ENCODE data around the gene KCNIP3. TPM values are rescaled to one million over a fixed set of nuclear protein-coding genes. Genes with fewer than 3 reads are reported as not detected.

The KCNIP3 gene
- total and polyA plus RNA-seq, 4 donors: 0.26 to 1.1 (median 0.62) TPM

- Histone ChIP-seq H3K4me1 (ENCODE audit: control insufficient read depth in 4 of 4, insufficient read depth in 4 of 4, low read length in 3 of 4) (no peaks in the 10 kb centered on the region), H3K9me3 (ENCODE audit: control insufficient read depth in 4 of 4, low read length in 3 of 4) (no peaks in the 10 kb centered on the region), H3K4me3 (ENCODE audit: low read depth in 1 of 3, low read length in 3 of 3) (no peak overlapping the region), H3K9ac (ENCODE audit: low read depth in 1 of 2, low read length in 2 of 2) (no peak overlapping the region), H3K36me3 (ENCODE audit: control insufficient read depth in 4 of 4, insufficient read depth in 3 of 4, low read depth in 1 of 4, low read length in 3 of 4) (no peaks in the 10 kb centered on the region), H3K27me3 (ENCODE audit: control insufficient read depth in 4 of 4, insufficient read depth in 4 of 4, low read length in 3 of 4) (no peaks in the 10 kb centered on the region), H3K27ac (ENCODE audit: low read depth in 1 of 2, low read length in 2 of 2) (no peak overlapping the region)
- no peak for DNase-seq (ENCODE audit: low spot score)
- WGBS: 64% methylated on average over 11 of the region's 11 CpGs
- TF ChIP-seq GABPA (IDR thresholded peaks at IDR 0.05 in 1 of 2, conservative IDR thresholded peaks at IDR 0.05 in 1 of 2): no peak
- TF ChIP-seq MAX (IDR thresholded peaks at IDR 0.05): no peak
- TF ChIP-seq HNF4G (IDR thresholded peaks at IDR 0.05): no peak
- peak in 1 of 2 donors; percentile 32 for TF ChIP-seq RXRA (IDR thresholded peaks at IDR 0.05)
- TF ChIP-seq REST (IDR thresholded peaks at IDR 0.05): no peak
- no peak for TF ChIP-seq NR2F2 (IDR thresholded peaks at IDR 0.05)
- no peak for TF ChIP-seq ATF3 (IDR thresholded peaks at IDR 0.05)
- TF ChIP-seq JUND (IDR thresholded peaks at IDR 0.05): no peak
Observed at GRCh38 chr2:95277246-95277906, 19.8 kb upstream of the KCNIP3 start.

- TF ChIP-seq RXRA (IDR thresholded peaks at IDR 0.05) (no peak), NR2F2 (IDR thresholded peaks at IDR 0.05) (no peak), GABPA (IDR thresholded peaks at IDR 0.05 in 1 of 2, conservative IDR thresholded peaks at IDR 0.05 in 1 of 2) (no peak), JUND (IDR thresholded peaks at IDR 0.05) (no peak), YY1 (IDR thresholded peaks at IDR 0.05) (no peak), ATF3 (IDR thresholded peaks at IDR 0.05) (no peak), REST (IDR thresholded peaks at IDR 0.05) (no peak), RAD21 (IDR thresholded peaks at IDR 0.05) (no peak)
- Histone ChIP-seq H3K27me3 (ENCODE audit: control insufficient read depth in 4 of 4, insufficient read depth in 4 of 4, low read length in 3 of 4) (no peaks in the 10 kb centered on the region), H3K4me1 (ENCODE audit: control insufficient read depth in 4 of 4, insufficient read depth in 4 of 4, low read length in 3 of 4) (no peaks in the 10 kb centered on the region), H3K27ac (ENCODE audit: low read depth in 1 of 2, low read length in 2 of 2) (no peak overlapping the region), H3K36me3 (ENCODE audit: control insufficient read depth in 4 of 4, insufficient read depth in 3 of 4, low read depth in 1 of 4, low read length in 3 of 4) (no peaks in the 10 kb centered on the region), H3K4me3 (ENCODE audit: low read depth in 1 of 3, low read length in 3 of 3) (no peak overlapping the region), H3K9ac (ENCODE audit: low read depth in 1 of 2, low read length in 2 of 2) (no peak overlapping the region), H3K9me3 (ENCODE audit: control insufficient read depth in 4 of 4, low read length in 3 of 4) (no peaks in the 10 kb centered on the region)
- WGBS: 93% methylated on average over 7 of the region's 7 CpGs
- DNase-seq (ENCODE audit: low spot score): no peak
Observed at GRCh38 chr2:95278051-95278471, 19.1 kb upstream of the KCNIP3 start.

Data from liver (tissue), 9 donors.